ENCODE measurements around the gene CTNND1. TPM values are rescaled to one million over a fixed set of nuclear protein-coding genes. Genes with fewer than 3 reads are reported as not detected.

Gene CTNND1
- total and polyA plus RNA-seq, 2 of the 4 experiments (the other 2 are of a cell fraction), result 88.5 to 229 TPM

GRCh38 chr11:57745206-57745605, 16.4 kb upstream of the CTNND1 start:
- WGBS, 2 experiments (ENCODE audit: extremely low coverage in 2 of 2, insufficient read length in 1 of 2), result 71% methylated on average over 3 of the region's 5 CpGs; no CpG with 5 or more reads in 1 of the 2 experiments

More at GRCh38 chr11:57745206-57745605, 16.4 kb upstream of the CTNND1 start:
- no peak overlapping the region for H2BK5ac ChIP-seq (ENCODE audit: low read depth, low read length, poor library complexity, severe bottlenecking)
- H2AK5ac ChIP-seq (ENCODE audit: low read depth, low read length), result no peak overlapping the region
- DNase-seq (no peak), ATAC-seq (ENCODE audit: low read depth) (no peak)
- no peak overlapping the region for H3K18ac ChIP-seq (ENCODE audit: low read depth, low read length)
- no peaks in the 10 kb centered on the region for H4K20me1 ChIP-seq (ENCODE audit: insufficient read depth, low read length)
- H3K23ac ChIP-seq (ENCODE audit: low read depth, low read length), result no peak overlapping the region
- H3K27me3 ChIP-seq (ENCODE audit: control insufficient read depth, insufficient read depth, low read length), result no peaks in the 10 kb centered on the region
- H3K56ac ChIP-seq (ENCODE audit: extremely low read depth, insufficient read depth, low read length), result no peak overlapping the region
- H3K9ac ChIP-seq (ENCODE audit: low read depth, low read length), result no peak overlapping the region
- H2BK20ac ChIP-seq (ENCODE audit: low read depth, low read length), result no peak overlapping the region
- 0 out of 2 replicates have a peak, but pooled peaks cover 3% of the 10 kb centered on the region for H3K9me1 ChIP-seq (ENCODE audit: insufficient read depth, low read length)
- H3K14ac ChIP-seq (replicated peaks; ENCODE audit: low read depth, low read length), result no peak overlapping the region
- ChIA-PET POLR2A (ENCODE audit: unreplicated experiment) (interaction anchor here (0.9 kb wide), 1 partner anchor 16 kb away, joined by 3 read pairs; no protein-coding TSS in a partner anchor), CTCF (no interaction called here)
- H3K4me2 ChIP-seq (ENCODE audit: low read depth, low read length), result no peak overlapping the region
- no peaks in the 10 kb centered on the region for H3K9me3 ChIP-seq (ENCODE audit: control insufficient read depth, insufficient read depth, low read length)
- in situ Hi-C loops (cut with MboI; ENCODE audit: low sequenced_read_pairs) (loop anchor here (5.0 to 10.0 kb wide), 2 partner anchors 57 to 770 kb away; no protein-coding TSS in a partner anchor), dilution Hi-C loops (cut with HindIII; ENCODE audit: low sequenced_read_pairs, unreplicated experiment) (no loop called here), intact Hi-C loops (cut with micrococcal nuclease) (loop anchor here (10.0 kb wide), 1 partner anchor 540 kb away; no protein-coding TSS in a partner anchor)
- no peak overlapping the region for H3K4ac ChIP-seq (ENCODE audit: low read depth, low read length)
- TF ChIP-seq CEBPB (IDR thresholded peaks at IDR 0.05; ENCODE audit: low read depth, low read length), result no peak
- TF ChIP-seq RCOR1 (IDR thresholded peaks at IDR 0.05; ENCODE audit: insufficient replicate concordance, low read length), result no peak
- TF ChIP-seq ELK1 (IDR thresholded peaks at IDR 0.05; ENCODE audit: borderline replicate concordance, low read depth, low read length), result no peak
- no peak for TF ChIP-seq USF2 (IDR thresholded peaks at IDR 0.05; ENCODE audit: low read depth, low read length)
- TF ChIP-seq RFX5 (IDR thresholded peaks at IDR 0.05; ENCODE audit: low read depth, low read length), result no peak
- H3K4me1 ChIP-seq (ENCODE audit: control insufficient read depth, insufficient read depth, low read length), result peaks cover 2% of the 10 kb centered on the region; the same call in 1 of the 2 replicates
- H3K27ac ChIP-seq (ENCODE audit: insufficient read depth, low read length), result no peak overlapping the region
- no peak overlapping the region for H4K91ac ChIP-seq (ENCODE audit: insufficient read depth, low read depth, low read length)
- H3K79me1 ChIP-seq (ENCODE audit: low read depth in 1 of 2, low read length in 2 of 2), result peaks cover 22 to 38% of the 10 kb centered on the region in 2 experiments
- H2AFZ ChIP-seq (replicated peaks; ENCODE audit: low read length, poor library complexity), result no peak overlapping the region
- no peak overlapping the region for H4K5ac ChIP-seq (ENCODE audit: low read depth, low read length)
- H2BK15ac ChIP-seq (ENCODE audit: low read depth, low read length), result no peak overlapping the region
- H3K36me3 ChIP-seq (ENCODE audit: control insufficient read depth, insufficient read depth, low read length), result peaks cover 35% of the 10 kb centered on the region
- H4K8ac ChIP-seq (ENCODE audit: low read depth in 2 of 2, low read length in 2 of 2), result no peak overlapping the region
- H3K4me3 ChIP-seq (ENCODE audit: insufficient read depth, low read depth, low read length), result no peak overlapping the region
- H2AK9ac ChIP-seq (replicated peaks; ENCODE audit: low read depth, low read length, poor library complexity), result no peak overlapping the region
- BruUV-seq (replicated peaks), result no TSS peak
- H2BK120ac ChIP-seq (ENCODE audit: low read depth, low read length), result no peak overlapping the region

All from IMR-90 (cell line).